K562 (cell line): ENCODE measurements around the gene PRSS53. TPM values are rescaled to one million over a fixed set of nuclear protein-coding genes. Genes with fewer than 3 reads are reported as not detected.

Source experiments
- ATAC-seq: fragments of 200-7000 bp; cut with Tn5 transposase; 3 replicates; pipeline ENCODE4 v1.9.1; 2020; ENCODE audit warnings: moderate library complexity
- BruUV-seq: library from RNA; stranded (reverse); fragments of 400-500 nt; replicated peaks from 2 replicates; lab custom pipeline; 2021; lab: Mats Ljungman, UMichigan
- CTCF ChIA-PET: fragments of 300-600 bp; formaldehyde crosslinking; extraction: SDS; loops from one replicate; lab custom pipeline; 2021; ENCODE audit warnings: low intra/inter-chr PET ratio; lab: Yijun Ruan, JAX
- POLR2A ChIA-PET: fragments of 300-600, 350-650 bp; sonication (Branson Sonifier 250); formaldehyde crosslinking; extraction: SDS; loops from one replicate; lab custom pipeline; 2021; ENCODE audit warnings: antibody characterized with exemption, inconsistent platforms; lab: Yijun Ruan, JAX
- DNase-seq, 4 experiments: peaks; one replicate each; pipeline versions ENCODE4 v3.0.0 to v3.0.0-alpha.2; 2011 to 2018; ENCODE audit warnings: low spot score in 3 of 4, mixed read lengths in 3 of 4; ENCODE audit errors: extremely low read depth in 1 of 4
- FAIRE-seq: peaks from 2 replicates; lab custom pipeline; 2011; peaks lifted over from hg19 to GRCh38; lab: Jason Lieb, UNC
- H2AFZ ChIP-seq: 2 replicates; pipeline ENCODE4 v1.6.0; 2011; ENCODE audit warnings: low read depth, low read length, control low read depth, inconsistent platforms
- H3K27ac ChIP-seq: fragments of 200-600 bp; 3 replicates; pipeline ENCODE4 v1.8.0; 2011; ENCODE audit warnings: low read depth, mild to moderate bottlenecking, control low read depth, inconsistent platforms, low read length, moderate library complexity, mixed read lengths; ENCODE audit errors: extremely low read depth
- H3K27me3 ChIP-seq, 2 experiments: fragments of 300-600 bp in 1 of 2; 2 replicates in 1 of 2; 3 replicates in 1 of 2; pipeline versions ENCODE4 v1.6.0 to v1.8.0; 2011; ENCODE audit warnings: inconsistent platforms in 2 of 2, low read length in 2 of 2, mild to moderate bottlenecking in 1 of 2, mixed read lengths in 1 of 2, moderate library complexity in 1 of 2; ENCODE audit not compliant: control insufficient read depth in 2 of 2, insufficient read depth in 2 of 2
- H3K36me3 ChIP-seq: fragments of 300-600 bp; 3 replicates; pipeline ENCODE4 v1.8.0; 2011; ENCODE audit warnings: mild to moderate bottlenecking, low read length, inconsistent platforms; ENCODE audit not compliant: control insufficient read depth, insufficient read depth
- H3K4me1 ChIP-seq, 2 experiments: fragments of 200-600 bp in 1 of 2; replicated peaks in 1 of 2; 2 replicates in 1 of 2; 3 replicates in 1 of 2; pipeline versions ENCODE4 v1.5.1 to v1.8.0; 2011; ENCODE audit warnings: inconsistent platforms in 2 of 2, low read length in 2 of 2, mild to moderate bottlenecking in 1 of 2, mixed read lengths in 1 of 2, moderate library complexity in 1 of 2; ENCODE audit not compliant: control insufficient read depth in 2 of 2, insufficient read depth in 2 of 2
- H3K4me2 ChIP-seq: 2 replicates; pipeline ENCODE4 v1.6.1; 2011; ENCODE audit warnings: low read length, control low read depth, inconsistent platforms, mixed read lengths; ENCODE audit not compliant: insufficient read depth
- H3K4me3 ChIP-seq: fragments of 200-600 bp; sonication (generic), shearing (Covaris generic); 2 replicates; pipeline ENCODE4 v1.5.1; 2016; ENCODE audit warnings: control low read depth, inconsistent platforms
- H3K79me2 ChIP-seq: fragments of 200-600 bp; 3 replicates; pipeline ENCODE4 v1.8.0; 2011; ENCODE audit warnings: low read length, inconsistent platforms; ENCODE audit not compliant: control insufficient read depth, insufficient read depth
- H3K9ac ChIP-seq, 2 experiments: 2 replicates each; pipeline versions ENCODE4 v1.6.0 to v1.6.1; 2011; ENCODE audit warnings: low read depth in 2 of 2, low read length in 2 of 2, control low read depth in 1 of 2, inconsistent platforms in 1 of 2, mild to moderate bottlenecking in 1 of 2, mixed read lengths in 1 of 2; ENCODE audit not compliant: insufficient read depth in 1 of 2
- H3K9me1 ChIP-seq: one replicate; pipeline ENCODE4 v1.6.0; 2011; ENCODE audit warnings: inconsistent platforms, mild to moderate bottlenecking, low read length, moderate library complexity; ENCODE audit not compliant: control insufficient read depth, insufficient read depth
- H3K9me3 ChIP-seq: replicated peaks from 2 replicates; pipeline ENCODE4 v1.5.1; 2011; ENCODE audit warnings: low read depth, low read length, inconsistent platforms; ENCODE audit not compliant: control insufficient read depth, insufficient read depth
- H4K20me1 ChIP-seq: replicated peaks from 2 replicates; pipeline ENCODE4 v1.6.1; 2011; ENCODE audit warnings: low read length, inconsistent platforms, mixed read lengths; ENCODE audit not compliant: control insufficient read depth, insufficient read depth
- CREB1 ChIP-seq, 2 experiments: sonication (generic) in 1 of 2; formaldehyde crosslinking in 1 of 2; IDR thresholded peaks; 2 replicates each; pipeline versions ENCODE4 v1.6.1 to v1.8.0; 2012 to 2022; ENCODE audit warnings: inconsistent platforms in 1 of 2, mild to moderate bottlenecking in 1 of 2, missing genetic modification reagents in 1 of 2, moderate library complexity in 1 of 2
- E2F4 ChIP-seq: sonication (generic); formaldehyde crosslinking; IDR thresholded peaks from 2 replicates; pipeline ENCODE4 v1.8.0; 2022; ENCODE audit warnings: mild to moderate bottlenecking, low read depth, missing genetic modification reagents
- HNRNPH1 ChIP-seq: fragments of 200-400 bp; formaldehyde crosslinking; optimal IDR thresholded peaks from 2 replicates; pipeline ENCODE3; 2017; ENCODE audit warnings: low read depth, mild to moderate bottlenecking, low read length, moderate library complexity
- NFATC3 ChIP-seq: fragments of 450-650 bp; IDR thresholded peaks from 2 replicates; pipeline ENCODE4 v1.6.1; 2017; ENCODE audit warnings: mild to moderate bottlenecking
- NRF1 ChIP-seq, 2 experiments: fragments of 450-650 bp; IDR thresholded peaks in 1 of 2; conservative IDR thresholded peaks in 1 of 2; 2 replicates each; pipeline ENCODE4 v1.6.1; 2014; ENCODE audit warnings: mild to moderate bottlenecking in 2 of 2
- PML ChIP-seq: IDR thresholded peaks from 2 replicates; pipeline ENCODE4 v1.6.1; 2012; ENCODE audit warnings: low read length, inconsistent platforms
- POLR2G ChIP-seq: fragments of 200-400 bp; formaldehyde crosslinking; IDR thresholded peaks from 2 replicates; pipeline ENCODE4 v1.6.1; 2017; ENCODE audit warnings: low read depth, mild to moderate bottlenecking, antibody characterized with exemption, low read length, moderate library complexity
- RBFOX2 ChIP-seq: fragments of 200-400 bp; formaldehyde crosslinking; IDR thresholded peaks from 2 replicates; pipeline ENCODE4 v1.6.1; 2017; ENCODE audit warnings: low read depth, mild to moderate bottlenecking, low read length, moderate library complexity
- RHOXF2B ChIP-seq: fragments of 250-450 bp; sonication (Bioruptor Pico); conservative IDR thresholded peaks from 2 replicates; pipeline ENCODE4 v1.5.1; 2021
- ZBTB49 ChIP-seq: sonication (generic); formaldehyde crosslinking; IDR thresholded peaks from 2 replicates; pipeline ENCODE4 v1.8.0; 2022; ENCODE audit warnings: missing genetic modification reagents, mild to moderate bottlenecking, borderline replicate concordance
- ZNF217 ChIP-seq: sonication (generic); formaldehyde crosslinking; IDR thresholded peaks from 2 replicates; pipeline ENCODE4 v1.8.0; 2022; ENCODE audit warnings: mild to moderate bottlenecking, missing genetic modification reagents
- WGBS: fragments of 100-300 bp; shearing (Covaris generic); methylation state at CpG from one replicate; pipeline ENCODE4 v1.1.6; 2016; ENCODE audit warnings: low coverage, mixed read lengths; ENCODE audit not compliant: insufficient coverage; ENCODE audit errors: missing lambda C conversion rate; 5-methylcytosine and 5-hydroxymethylcytosine counted together
- in situ Hi-C: fragments of 300-500 bp; cut with MboI; formaldehyde crosslinking; loops from 4 replicates; pipeline ENCODE4 v1.15.0; 2018; ENCODE audit warnings: inconsistent platforms, mixed read lengths
- intact Hi-C: fragments of 100-400 bp; cut with micrococcal nuclease; formaldehyde crosslinking; loops from 2 replicates; pipeline ENCODE4 v1.14.2; 2022
- polyA plus RNA-seq, 8 experiments: library from polyadenylated mRNA; depleted of rRNA in 4 of 8; stranded (reverse) in 5 of 8; unstranded in 3 of 8; fragments of >200 nt; fragmentation: Nextera tagmentation in 2 of 8; fragmentation: Illumina TruSeq in 1 of 8; extraction: Ambion mirVana in 2 of 8; extraction: Trizol in 1 of 8; gene quantifications; 2 replicates each; pipeline versions ENCODE4 v1.2.1 to v1.2.3, GENCODE V29; 2011 to 2014; ENCODE audit warnings: inconsistent platforms in 1 of 8, missing spikeins in 1 of 8
- total RNA-seq, 7 experiments: library from RNA; depleted of rRNA in 6 of 7; stranded (reverse); fragments of >200 nt in 6 of 7; fragmentation: Illumina TruSeq in 2 of 7; extraction: Trizol in 2 of 7; gene quantifications; 2 replicates each; pipeline versions ENCODE4 v1.2.1 to v1.2.3, GENCODE V29; 2011 to 2021; ENCODE audit warnings: low replicate concordance in 1 of 7

Gene PRSS53
- total and polyA plus RNA-seq, 9 of the 15 experiments (the other 6 are each of a cell fraction or from before 2014, with no cell fraction given), result 0.40 to 1.9 (median 0.78) TPM; not detected in 2

- no peak for TF ChIP-seq HNRNPH1
- no peak for TF ChIP-seq ZBTB49 (CRISPR knock-in tag)
- TF ChIP-seq E2F4, result no peak
- no peak for TF ChIP-seq PML
- TF ChIP-seq NRF1 (conservative IDR thresholded peaks at IDR 0.05 in 1 of 2, IDR thresholded peaks at IDR 0.05 in 1 of 2), result no peak
These were observed 24.0 kb upstream of the PRSS53 start (continued) for GRCh38 chr16:31112711-31113110.

GRCh38 chr16:31111881-31112466 lies 23.2 kb upstream of the PRSS53 start:
- H3K9me3 ChIP-seq, result no peaks in the 10 kb centered on the region
- H3K27me3 ChIP-seq, result no peaks in the 10 kb centered on the region
- POLR2A ChIA-PET, result interaction anchor here (0.6 to 1.2 kb wide), 4 partner anchors 9 to 154 kb away, joined by 3 to 5 read pairs (median 3); partner anchors contain the start of gene SETD1A
- ATAC-seq (no peak), DNase-seq (no peak), FAIRE-seq (no peak)
- peak overlapping the region in 1 of 2 experiments; percentile 43; a peak in 2 of 4 replicates for H3K9ac ChIP-seq
- no peak overlapping the region for H3K27ac ChIP-seq
- 91% methylated on average over 17 of the region's 23 CpGs for WGBS
- H3K79me2 ChIP-seq, result peaks cover 25% of the 10 kb centered on the region
- intact Hi-C loops (no loop called here), in situ Hi-C loops (no loop called here)
- H4K20me1 ChIP-seq, result no peaks in the 10 kb centered on the region; the same call in 1 of the 2 replicates
- no TSS peak for BruUV-seq
- no peak overlapping the region for H2AFZ ChIP-seq
- no peaks in the 10 kb centered on the region for H3K9me1 ChIP-seq
- peaks cover 51% of the 10 kb centered on the region; the same call in 2 of the 3 replicates for H3K36me3 ChIP-seq
- H3K4me3 ChIP-seq, result no peak overlapping the region
- H3K4me2 ChIP-seq, result no peak overlapping the region
- peaks cover 4 to 44% of the 10 kb centered on the region in 2 experiments; a peak in 4 of 5 replicates for H3K4me1 ChIP-seq
- CTCF ChIA-PET, result no interaction called here
- no peak for TF ChIP-seq RHOXF2B (CRISPR knock-in tag)
- TF ChIP-seq CREB1 (IDR thresholded peaks at IDR 0.05), result no peak
- TF ChIP-seq CREB1 (CRISPR knock-in tag; IDR thresholded peaks at IDR 0.05), result no peak
- TF ChIP-seq RBFOX2, result peak; percentile 50
- peak; percentile 57 for TF ChIP-seq POLR2G
- TF ChIP-seq NFATC3, result no peak
- TF ChIP-seq ZNF217, result no peak
